Stromal cell of bone marrow (primary cell): Measurements from ENCODE around the gene ZNF473.

Source experiments
- DNase-seq: peaks from one replicate; pipeline ENCODE4 v3.0.0-alpha.2; 2012; ENCODE audit warnings: low read depth

Gene ZNF473

GRCh38 chr19:50025794-50026549, at the start of gene ZNF473:
ZNF473 (plus strand) TSS chr19:50026005; CDS start chr19:50031083, 5,078 bp downstream.
- DNase-seq, result peak; percentile 93

GRCh38 chr19:49976496-49976895, 49.3 kb upstream of the ZNF473 start:
- DNase-seq, result no peak

- no peak for DNase-seq
These were observed 48.7 kb upstream of the ZNF473 start for GRCh38 chr19:49977076-49977475.

- DNase-seq, result no peak
These were observed 47.9 kb upstream of the ZNF473 start for GRCh38 chr19:49977881-49978280.

- no peak for DNase-seq
These were observed 47.5 kb upstream of the ZNF473 start for GRCh38 chr19:49978324-49978723.

- DNase-seq, result no peak
These were observed 43.9 kb upstream of the ZNF473 start for GRCh38 chr19:49981603-49982593.

GRCh38 chr19:49983645-49984229, 42.1 kb upstream of the ZNF473 start:
- no peak for DNase-seq

- no peak for DNase-seq
These were observed 41.3 kb upstream of the ZNF473 start for GRCh38 chr19:49984491-49984890.

GRCh38 chr19:49985871-49986270, 39.9 kb upstream of the ZNF473 start:
- DNase-seq, result no peak

- DNase-seq, result no peak
These were observed 39.5 kb upstream of the ZNF473 start for GRCh38 chr19:49986354-49986753.

- peak; percentile 79 for DNase-seq
These were observed 38.6 kb upstream of the ZNF473 start for GRCh38 chr19:49987159-49987698.

- no peak for DNase-seq
These were observed 37.8 kb upstream of the ZNF473 start for GRCh38 chr19:49988007-49988406.

GRCh38 chr19:49988433-49988832, 37.4 kb upstream of the ZNF473 start:
- DNase-seq, result no peak

- DNase-seq, result no peak
These were observed 28.1 kb upstream of the ZNF473 start for GRCh38 chr19:49997709-49998108.

- no peak for DNase-seq
These were observed 26.3 kb upstream of the ZNF473 start for GRCh38 chr19:49999371-50000010.

GRCh38 chr19:50000038-50000840, 25.6 kb upstream of the ZNF473 start:
- DNase-seq, result no peak

- no peak for DNase-seq
These were observed 24.8 kb upstream of the ZNF473 start for GRCh38 chr19:50000841-50001557.

- no peak for DNase-seq
These were observed 24.0 kb upstream of the ZNF473 start for GRCh38 chr19:50001775-50002174.

- no peak for DNase-seq
These were observed 23.3 kb upstream of the ZNF473 start for GRCh38 chr19:50002386-50002960.

GRCh38 chr19:50003254-50003788, 22.5 kb upstream of the ZNF473 start:
- no peak for DNase-seq
